AG04449 (cell line): ENCODE data around the gene KLHL29.
A peak's percentile ranks its signal among the peaks of the same experiment; 100 is the strongest.

Experiments
- CTCF ChIA-PET: fragments of 350-600 bp; formaldehyde crosslinking; extraction: SDS; loops from one replicate; lab custom pipeline; 2021; ENCODE audit warnings: antibody characterized with exemption; lab: Yijun Ruan, JAX
- POLR2A ChIA-PET: fragments of 400-600, 350-600 bp; formaldehyde crosslinking; extraction: SDS; loops from one replicate; lab custom pipeline; 2020; ENCODE audit warnings: antibody characterized with exemption, inconsistent platforms; lab: Yijun Ruan, JAX
- DNase-seq: peaks from one replicate; pipeline ENCODE4 v3.0.0-alpha.2; 2010; ENCODE audit warnings: low read depth, low spot score
- H3K4me3 ChIP-seq: 2 replicates; pipeline ENCODE4 v1.5.1; 2011; ENCODE audit warnings: low read depth, mild to moderate bottlenecking, control low read depth, low read length
- TF ChIP-seq, protein P1 (sequence below): IDR thresholded peaks from one replicate; pipeline ENCODE4 v1.5.1; 2011; ENCODE audit warnings: mild to moderate bottlenecking, moderate library complexity, low read length, control low read depth, inconsistent platforms; ENCODE audit not compliant: insufficient read depth; ENCODE audit errors: missing control alignments

The KLHL29 gene

DNA sequence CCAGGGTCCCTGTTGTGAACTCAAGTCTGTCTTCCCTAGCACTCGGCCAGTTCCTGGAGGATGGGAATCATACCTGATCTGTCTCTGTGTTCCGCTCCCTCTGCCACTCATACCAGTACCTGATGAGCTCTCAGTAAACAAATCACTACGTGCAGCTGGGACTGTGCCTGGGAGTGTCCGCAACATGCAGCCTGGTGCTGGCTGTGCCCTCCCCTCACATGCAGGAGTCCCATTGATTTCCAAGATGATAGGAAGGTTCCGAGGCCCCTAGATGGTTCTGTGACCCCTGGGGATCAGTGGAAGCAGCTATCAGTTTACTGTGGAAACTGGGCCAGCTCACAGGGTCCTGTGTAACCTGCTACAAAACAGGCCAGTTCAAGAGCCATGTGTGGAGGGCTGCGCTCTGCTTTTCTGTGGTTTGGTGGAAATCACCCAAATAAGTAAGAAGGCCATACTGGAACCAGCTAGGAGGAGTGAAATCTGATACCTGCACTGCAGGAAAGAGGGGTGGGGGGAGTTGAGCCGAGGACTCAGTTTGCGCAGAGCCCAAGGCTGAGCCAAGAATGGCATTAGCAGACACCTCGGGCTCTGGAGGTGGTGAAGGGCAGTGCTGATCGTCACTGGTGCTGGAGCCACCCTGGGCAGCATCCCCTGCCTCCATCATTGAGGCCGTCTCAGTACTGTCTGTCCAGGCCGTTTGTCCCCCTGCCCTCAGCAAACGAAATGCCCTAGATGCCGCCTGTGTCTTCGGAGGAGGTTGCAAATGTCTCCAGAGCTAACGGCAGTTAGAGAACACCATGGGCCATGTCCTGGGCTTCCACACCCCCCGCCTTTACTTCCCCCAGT lies 93.3 kb downstream of the KLHL29 start:
- CTCF ChIA-PET, result interaction anchor here (0.8 to 1.8 kb wide), 3 partner anchors 10 to 93 kb away, joined by 3 to 5 read pairs (median 3); partner anchors contain the start of gene KLHL29

DNA sequence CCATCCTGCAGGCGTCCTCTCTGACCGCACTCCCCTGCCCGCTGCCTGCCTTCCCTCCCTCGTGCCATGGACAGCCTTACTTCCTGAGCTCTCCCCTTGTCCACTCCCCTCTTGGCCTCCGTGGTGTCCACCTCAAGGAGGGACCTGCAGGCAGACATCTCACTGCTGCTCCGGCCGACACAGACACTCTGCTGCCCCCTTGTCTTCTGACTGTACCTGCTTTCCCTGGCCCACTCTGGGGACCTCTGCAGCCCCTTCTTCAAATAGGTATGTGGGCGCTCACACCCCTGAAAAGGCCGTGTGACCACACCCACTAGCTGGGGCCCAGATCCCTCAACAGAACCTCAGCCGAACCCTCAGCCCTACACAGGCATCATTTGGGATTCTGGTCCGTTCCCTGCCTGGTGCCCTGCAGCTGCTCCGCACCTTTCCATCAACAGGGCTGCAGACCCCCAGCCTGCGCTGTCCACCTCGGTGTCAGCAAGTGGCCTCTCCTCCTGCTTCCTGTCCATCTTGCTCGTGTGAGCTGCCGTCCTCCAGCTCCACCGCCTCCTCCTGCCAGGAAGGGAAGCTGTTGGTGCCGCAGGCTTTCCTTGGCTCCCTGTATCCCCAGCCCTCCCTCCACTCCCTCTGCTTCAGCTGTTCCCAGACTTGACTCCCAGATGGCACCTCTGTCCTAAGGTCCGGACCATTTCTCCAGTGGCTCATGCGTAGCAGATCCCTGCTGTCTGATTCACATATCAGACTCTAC lies 94.1 kb downstream of the KLHL29 start:
- ChIA-PET POLR2A (no interaction called here), CTCF (interaction anchor here (0.8 to 1.8 kb wide), 2 partner anchors 18 kb away, joined by 3 to 5 read pairs; no protein-coding TSS in a partner anchor)
- H3K4me3 ChIP-seq, result no peak overlapping the region
- DNase-seq, result no peak
- TF ChIP-seq, protein P1, sequence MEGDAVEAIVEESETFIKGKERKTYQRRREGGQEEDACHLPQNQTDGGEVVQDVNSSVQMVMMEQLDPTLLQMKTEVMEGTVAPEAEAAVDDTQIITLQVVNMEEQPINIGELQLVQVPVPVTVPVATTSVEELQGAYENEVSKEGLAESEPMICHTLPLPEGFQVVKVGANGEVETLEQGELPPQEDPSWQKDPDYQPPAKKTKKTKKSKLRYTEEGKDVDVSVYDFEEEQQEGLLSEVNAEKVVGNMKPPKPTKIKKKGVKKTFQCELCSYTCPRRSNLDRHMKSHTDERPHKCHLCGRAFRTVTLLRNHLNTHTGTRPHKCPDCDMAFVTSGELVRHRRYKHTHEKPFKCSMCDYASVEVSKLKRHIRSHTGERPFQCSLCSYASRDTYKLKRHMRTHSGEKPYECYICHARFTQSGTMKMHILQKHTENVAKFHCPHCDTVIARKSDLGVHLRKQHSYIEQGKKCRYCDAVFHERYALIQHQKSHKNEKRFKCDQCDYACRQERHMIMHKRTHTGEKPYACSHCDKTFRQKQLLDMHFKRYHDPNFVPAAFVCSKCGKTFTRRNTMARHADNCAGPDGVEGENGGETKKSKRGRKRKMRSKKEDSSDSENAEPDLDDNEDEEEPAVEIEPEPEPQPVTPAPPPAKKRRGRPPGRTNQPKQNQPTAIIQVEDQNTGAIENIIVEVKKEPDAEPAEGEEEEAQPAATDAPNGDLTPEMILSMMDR, result no peak

More for the DNA sequence above, 93.3 kb downstream of the KLHL29 start:
- no peak overlapping the region for H3K4me3 ChIP-seq
- POLR2A ChIA-PET, result no interaction called here
- TF ChIP-seq, protein P1, result no peak
- DNase-seq, result no peak

DNA sequence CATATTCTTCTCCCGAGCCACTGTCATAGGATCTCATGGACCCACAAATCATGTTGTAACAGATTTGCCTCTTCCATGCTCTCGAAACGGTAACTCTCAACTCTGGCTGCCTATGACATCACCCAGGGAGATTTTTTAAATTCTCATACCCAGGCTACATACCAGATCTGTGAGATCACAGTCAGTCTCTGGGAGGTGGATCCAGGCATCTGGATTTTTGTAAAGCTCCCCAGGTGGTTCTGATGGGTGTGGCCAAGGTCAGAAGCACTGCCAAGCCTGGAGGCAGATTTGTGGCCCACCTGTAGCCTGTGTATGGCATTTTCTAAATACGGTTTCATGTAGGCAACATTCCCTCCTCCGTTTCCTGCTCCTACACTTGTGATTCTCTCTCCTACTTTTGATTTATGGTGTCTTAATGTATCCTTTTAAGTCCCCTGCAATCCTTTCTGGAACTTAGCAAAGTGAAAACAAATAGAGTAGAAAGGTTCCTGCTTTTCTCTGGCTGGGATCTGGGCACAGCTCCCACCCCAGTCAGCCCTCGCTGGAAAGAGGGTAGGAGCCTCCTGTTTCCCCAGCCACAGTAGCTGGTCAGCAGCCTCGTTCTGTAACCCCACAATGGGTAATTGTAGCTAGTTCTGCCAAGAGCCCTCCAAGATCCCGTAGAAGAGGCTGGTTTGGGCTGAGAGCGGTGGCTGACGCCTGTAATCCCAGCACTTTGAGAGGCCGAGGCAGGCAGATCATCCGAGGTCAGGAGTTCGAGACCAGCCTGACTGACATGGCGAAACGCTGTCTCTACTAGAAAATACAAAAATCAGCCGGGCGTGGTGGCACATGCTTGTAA lies 96.2 kb downstream of the KLHL29 start:
- DNase-seq, result peak; percentile 63
- H3K4me3 ChIP-seq, result no peak overlapping the region
- ChIA-PET CTCF (no interaction called here), POLR2A (no interaction called here)
- TF ChIP-seq, protein P1, result no peak

DNA sequence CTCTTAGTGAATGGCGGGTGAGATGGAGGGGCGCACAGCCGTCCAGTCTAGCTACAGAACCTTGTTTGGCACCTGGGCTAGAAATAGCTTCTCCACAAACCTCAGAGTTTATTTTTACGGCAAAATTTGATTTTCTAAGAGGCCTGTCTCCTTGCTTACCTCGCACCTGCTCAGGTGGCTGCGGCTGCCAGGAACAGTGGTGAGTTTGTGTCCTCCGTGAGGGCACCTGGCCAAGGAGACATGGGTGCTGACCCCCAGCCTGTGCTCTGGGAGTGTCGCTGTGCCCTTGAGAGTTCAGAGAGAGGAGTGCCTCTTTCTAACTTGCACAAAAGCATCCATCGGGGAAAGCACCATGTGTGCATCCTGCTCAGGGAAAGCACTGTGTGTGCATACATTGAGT lies 97.2 kb downstream of the KLHL29 start:
- H3K4me3 ChIP-seq, result no peak overlapping the region
- POLR2A ChIA-PET, result no interaction called here
- TF ChIP-seq, protein P1, result no peak
- CTCF ChIA-PET, result no interaction called here
- no peak for DNase-seq

DNA sequence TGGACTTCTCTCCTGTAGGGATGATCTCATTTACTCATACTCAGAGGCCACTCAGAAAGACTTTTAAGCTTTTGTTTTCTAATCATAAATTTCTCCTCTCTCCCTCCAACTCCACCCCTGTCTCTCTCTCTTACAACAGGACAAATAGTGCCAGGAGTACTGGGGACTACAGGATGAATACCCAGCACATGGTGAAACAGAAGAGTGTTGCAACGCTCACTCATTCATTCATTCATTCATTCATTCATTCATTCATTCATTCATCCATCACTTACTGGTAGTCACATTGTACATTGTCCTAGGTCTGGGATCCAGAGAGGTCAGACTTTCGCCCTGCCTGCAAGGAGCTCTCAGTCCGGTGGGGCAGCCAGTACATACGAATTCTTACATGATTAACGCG lies 97.6 kb downstream of the KLHL29 start:
- no peak overlapping the region for H3K4me3 ChIP-seq
- ChIA-PET CTCF (interaction anchor here (1.2 kb wide), 1 partner anchor 10 kb away, joined by 3 read pairs; no protein-coding TSS in a partner anchor), POLR2A (no interaction called here)
- DNase-seq, result no peak
- TF ChIP-seq, protein P1, result no peak
